ENCODE results near the gene DNAJC5.
A peak's percentile ranks its signal among the peaks of the same experiment; 100 is the strongest.

Gene DNAJC5

DNA sequence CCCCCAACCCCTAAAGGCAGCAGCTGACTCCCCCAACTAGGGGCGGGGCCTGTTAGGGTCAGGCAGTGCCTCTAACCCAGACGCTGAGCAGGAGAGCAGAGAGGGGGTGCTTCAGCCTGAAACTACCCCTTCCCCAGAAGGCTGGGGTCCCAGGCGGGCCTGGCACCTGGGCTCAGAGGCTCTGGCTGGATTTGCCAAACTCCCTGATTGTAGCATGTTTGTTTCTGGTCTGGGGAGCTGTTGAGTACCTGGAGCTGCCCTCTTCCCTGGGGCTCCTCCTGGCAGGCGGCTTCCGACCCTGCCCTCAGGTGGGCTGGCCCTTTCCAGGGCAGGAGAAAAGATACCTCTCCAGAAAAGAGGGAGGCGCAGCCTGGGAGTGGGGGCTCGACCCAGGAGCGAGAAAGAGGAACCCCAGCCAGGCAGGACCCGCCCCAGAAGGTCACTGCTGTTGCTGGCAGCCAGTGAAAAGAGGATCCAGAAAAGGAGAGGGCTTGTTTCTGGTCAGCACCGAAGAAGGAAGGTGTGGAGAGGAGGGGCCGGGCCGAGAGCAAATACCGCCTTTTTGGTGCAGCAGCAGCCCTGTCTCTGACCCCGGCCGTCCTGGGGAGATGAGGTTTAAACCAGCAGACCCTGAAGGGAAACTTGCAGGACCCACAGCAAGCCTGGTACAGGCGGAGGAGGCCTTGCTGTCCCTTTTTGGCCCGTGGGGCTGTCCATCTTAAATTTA is 34.4 kb upstream of the DNAJC5 start:
- no peak overlapping the region for H3K4me3 ChIP-seq (replicated peaks; ENCODE audit: insufficient read depth, low read length)
- TF ChIP-seq, protein P1, sequence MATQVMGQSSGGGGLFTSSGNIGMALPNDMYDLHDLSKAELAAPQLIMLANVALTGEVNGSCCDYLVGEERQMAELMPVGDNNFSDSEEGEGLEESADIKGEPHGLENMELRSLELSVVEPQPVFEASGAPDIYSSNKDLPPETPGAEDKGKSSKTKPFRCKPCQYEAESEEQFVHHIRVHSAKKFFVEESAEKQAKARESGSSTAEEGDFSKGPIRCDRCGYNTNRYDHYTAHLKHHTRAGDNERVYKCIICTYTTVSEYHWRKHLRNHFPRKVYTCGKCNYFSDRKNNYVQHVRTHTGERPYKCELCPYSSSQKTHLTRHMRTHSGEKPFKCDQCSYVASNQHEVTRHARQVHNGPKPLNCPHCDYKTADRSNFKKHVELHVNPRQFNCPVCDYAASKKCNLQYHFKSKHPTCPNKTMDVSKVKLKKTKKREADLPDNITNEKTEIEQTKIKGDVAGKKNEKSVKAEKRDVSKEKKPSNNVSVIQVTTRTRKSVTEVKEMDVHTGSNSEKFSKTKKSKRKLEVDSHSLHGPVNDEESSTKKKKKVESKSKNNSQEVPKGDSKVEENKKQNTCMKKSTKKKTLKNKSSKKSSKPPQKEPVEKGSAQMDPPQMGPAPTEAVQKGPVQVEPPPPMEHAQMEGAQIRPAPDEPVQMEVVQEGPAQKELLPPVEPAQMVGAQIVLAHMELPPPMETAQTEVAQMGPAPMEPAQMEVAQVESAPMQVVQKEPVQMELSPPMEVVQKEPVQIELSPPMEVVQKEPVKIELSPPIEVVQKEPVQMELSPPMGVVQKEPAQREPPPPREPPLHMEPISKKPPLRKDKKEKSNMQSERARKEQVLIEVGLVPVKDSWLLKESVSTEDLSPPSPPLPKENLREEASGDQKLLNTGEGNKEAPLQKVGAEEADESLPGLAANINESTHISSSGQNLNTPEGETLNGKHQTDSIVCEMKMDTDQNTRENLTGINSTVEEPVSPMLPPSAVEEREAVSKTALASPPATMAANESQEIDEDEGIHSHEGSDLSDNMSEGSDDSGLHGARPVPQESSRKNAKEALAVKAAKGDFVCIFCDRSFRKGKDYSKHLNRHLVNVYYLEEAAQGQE (IDR thresholded peaks at IDR 0.05; ENCODE audit: insufficient replicate concordance, low read depth) = no peak
- TF ChIP-seq SPI1 (IDR thresholded peaks at IDR 0.05; ENCODE audit: borderline replicate concordance, low read depth) (peak; percentile 92), GABPA (IDR thresholded peaks at IDR 0.05; ENCODE audit: low read depth) (0 out of 2 replicates have a peak, but pooled peaks have one; percentile 47), POLR2AphosphoS5 (IDR thresholded peaks at IDR 0.05; ENCODE audit: low read depth) (peak; percentile 78), CTCF (IDR thresholded peaks at IDR 0.05; ENCODE audit: insufficient read depth, low read length) (no peak)
- no peaks in the 10 kb centered on the region for H3K27me3 ChIP-seq (ENCODE audit: insufficient read depth, poor library complexity, severe bottlenecking)
- DNase-seq (ENCODE audit: low read depth in 1 of 2, low spot score in 1 of 2) = peak in 1 of 2 experiments; percentile 88
- H3K27ac ChIP-seq (replicated peaks) = peak overlapping the region; percentile 25; the same call in 1 of the 2 replicates

DNA sequence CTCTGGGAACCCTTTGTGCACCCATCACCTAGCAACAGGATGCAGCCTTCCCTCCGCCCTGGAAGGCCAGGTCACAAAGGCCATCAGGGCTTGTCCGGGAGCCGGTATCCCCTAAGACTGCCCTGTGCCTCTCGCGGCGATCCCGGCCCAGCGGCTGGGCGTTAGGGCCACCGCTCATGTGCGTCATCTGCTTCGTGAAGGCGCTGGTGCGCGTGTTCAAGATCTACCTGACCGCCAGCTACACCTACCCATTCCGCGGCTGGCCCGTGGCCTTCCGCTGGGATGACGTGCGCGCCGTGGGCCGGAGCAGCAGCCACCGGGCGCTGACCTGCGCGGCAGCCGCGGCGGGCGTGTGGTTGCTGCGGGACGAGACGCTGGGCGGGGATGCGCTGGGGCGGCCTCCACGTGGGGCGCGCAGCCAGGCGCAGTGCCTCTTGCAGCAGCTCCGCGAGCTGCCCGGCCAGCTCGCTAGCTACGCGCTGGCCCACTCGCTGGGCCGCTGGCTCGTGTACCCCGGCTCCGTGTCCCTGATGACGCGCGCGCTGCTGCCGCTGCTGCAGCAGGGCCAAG is 33.5 kb upstream of the DNAJC5 start, which contains the start of gene ABHD16B:
Gene ABHD16B, plus strand, starts transcription at position 134 of the 570 bp plus-strand sequence. Its CDS starts 43 bp downstream, at position 177.
- no peak for DNase-seq (ENCODE audit: low read depth in 1 of 2, low spot score in 1 of 2)
- peak within 1 kb of the TSS; percentile 25; the same call in 1 of the 2 replicates for H3K27ac ChIP-seq (replicated peaks)
- H3K4me3 ChIP-seq (replicated peaks; ENCODE audit: insufficient read depth, low read length) = no peak within 1 kb of the TSS
- H3K27me3 ChIP-seq (ENCODE audit: insufficient read depth, poor library complexity, severe bottlenecking) = no peaks in the 10 kb centered on the region
- TF ChIP-seq GABPA (IDR thresholded peaks at IDR 0.05; ENCODE audit: low read depth) (no peak), SPI1 (IDR thresholded peaks at IDR 0.05; ENCODE audit: borderline replicate concordance, low read depth) (no peak), CTCF (IDR thresholded peaks at IDR 0.05; ENCODE audit: insufficient read depth, low read length) (no peak), POLR2AphosphoS5 (IDR thresholded peaks at IDR 0.05; ENCODE audit: low read depth) (no peak)
- TF ChIP-seq, protein P1 (IDR thresholded peaks at IDR 0.05; ENCODE audit: insufficient replicate concordance, low read depth) = no peak

DNA sequence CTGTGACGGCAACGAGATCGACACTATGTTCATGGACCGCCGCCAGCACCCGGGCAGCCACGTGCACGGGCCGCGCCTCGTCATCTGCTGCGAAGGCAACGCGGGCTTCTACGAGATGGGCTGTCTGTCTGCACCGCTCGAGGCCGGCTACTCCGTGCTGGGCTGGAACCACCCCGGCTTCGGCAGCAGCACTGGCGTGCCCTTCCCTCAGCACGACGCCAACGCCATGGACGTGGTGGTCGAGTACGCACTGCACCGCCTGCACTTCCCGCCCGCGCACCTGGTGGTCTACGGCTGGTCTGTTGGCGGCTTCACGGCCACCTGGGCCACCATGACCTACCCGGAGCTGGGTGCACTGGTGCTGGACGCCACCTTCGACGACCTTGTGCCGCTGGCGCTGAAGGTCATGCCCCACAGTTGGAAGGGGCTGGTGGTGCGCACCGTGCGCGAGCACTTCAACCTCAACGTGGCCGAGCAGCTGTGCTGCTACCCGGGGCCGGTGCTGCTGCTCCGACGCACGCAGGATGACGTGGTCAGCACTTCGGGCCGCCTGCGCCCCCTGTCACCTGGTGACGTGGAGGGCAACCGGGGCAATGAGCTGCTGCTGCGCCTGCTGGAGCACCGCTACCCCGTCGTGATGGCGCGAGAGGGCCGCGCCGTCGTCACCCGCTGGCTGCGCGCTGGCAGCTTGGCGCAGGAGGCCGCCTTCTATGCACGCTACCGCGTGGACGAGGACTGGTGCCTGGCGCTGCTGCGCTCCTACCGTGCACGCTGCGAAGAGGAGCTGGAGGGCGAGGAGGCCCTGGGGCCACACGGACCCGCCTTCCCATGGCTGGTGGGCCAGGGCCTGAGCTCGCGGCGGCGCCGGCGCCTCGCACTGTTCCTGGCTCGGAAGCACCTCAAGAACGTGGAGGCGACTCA is 32.7 kb upstream of the DNAJC5 start:
- no peak overlapping the region for H3K27ac ChIP-seq (replicated peaks)
- H3K27me3 ChIP-seq (ENCODE audit: insufficient read depth, poor library complexity, severe bottlenecking) = no peaks in the 10 kb centered on the region
- H3K4me3 ChIP-seq (replicated peaks; ENCODE audit: insufficient read depth, low read length) = no peak overlapping the region
- DNase-seq (ENCODE audit: low read depth in 1 of 2, low spot score in 1 of 2) = no peak
- TF ChIP-seq GABPA (IDR thresholded peaks at IDR 0.05; ENCODE audit: low read depth) = no peak
- TF ChIP-seq, protein P1 (IDR thresholded peaks at IDR 0.05; ENCODE audit: insufficient replicate concordance, low read depth) = no peak
- TF ChIP-seq SPI1 (IDR thresholded peaks at IDR 0.05; ENCODE audit: borderline replicate concordance, low read depth) = no peak
- no peak for TF ChIP-seq CTCF (IDR thresholded peaks at IDR 0.05; ENCODE audit: insufficient read depth, low read length)
- TF ChIP-seq POLR2AphosphoS5 (IDR thresholded peaks at IDR 0.05; ENCODE audit: low read depth) = no peak
